RWPE2 (cell line): Measurements from ENCODE around the gene PHF24.
"Not testable (repeated sequence)": the region's sequence is repeated elsewhere in the genome, so short reads cannot be mapped to it uniquely, and the experiment has no call there.

Experiments
- ATAC-seq: fragments of 200-7000 bp; cut with Tn5 transposase; 3 replicates; pipeline ENCODE4 v1.9.1; 2021; ENCODE audit warnings: low read depth
- DNase-seq: peaks from one replicate; pipeline ENCODE4 v3.0.0-alpha.2; 2020; ENCODE audit warnings: low spot score
- H3K27ac ChIP-seq: fragments of 450-650 bp; 2 replicates; pipeline ENCODE4 v1.5.1; 2017; ENCODE audit warnings: mild to moderate bottlenecking; ENCODE audit not compliant: poor library complexity, severe bottlenecking
- H3K27me3 ChIP-seq: fragments of 250-450 bp; sonication (Bioruptor Pico); 2 replicates; pipeline ENCODE4 v1.5.1; 2021; ENCODE audit warnings: mild to moderate bottlenecking, moderate library complexity; ENCODE audit not compliant: insufficient read depth, poor library complexity, severe bottlenecking
- H3K36me3 ChIP-seq: fragments of 250-450 bp; sonication (Bioruptor Pico); 2 replicates; pipeline ENCODE4 v1.5.1; 2020; ENCODE audit warnings: low read depth, mild to moderate bottlenecking, moderate library complexity
- H3K4me1 ChIP-seq: fragments of 250-450 bp; sonication (Bioruptor Pico); 2 replicates; pipeline ENCODE4 v1.5.1; 2021; ENCODE audit warnings: mild to moderate bottlenecking, moderate library complexity; ENCODE audit not compliant: insufficient read depth, poor library complexity, severe bottlenecking
- H3K4me3 ChIP-seq: fragments of 250-450 bp; sonication (Bioruptor Pico); 2 replicates; pipeline ENCODE4 v1.5.1; 2021; ENCODE audit warnings: mild to moderate bottlenecking, moderate library complexity; ENCODE audit not compliant: severe bottlenecking
- H3K9me3 ChIP-seq: fragments of 250-450 bp; sonication (Bioruptor Pico); 2 replicates; pipeline ENCODE4 v1.5.1; 2021; ENCODE audit warnings: mild to moderate bottlenecking, moderate library complexity; ENCODE audit not compliant: severe bottlenecking
- CTCF ChIP-seq: fragments of 450-650 bp; IDR thresholded peaks from one replicate; pipeline ENCODE4 v1.5.1; 2017; ENCODE audit warnings: mild to moderate bottlenecking, moderate library complexity; ENCODE audit not compliant: poor library complexity, severe bottlenecking

The PHF24 gene

GRCh38 chr9:35010351-35010958 lies 52.4 kb downstream of the PHF24 start:
- Histone ChIP-seq H3K27ac (no peak overlapping the region), H3K4me3 (no peak overlapping the region), H3K36me3 (no peaks in the 10 kb centered on the region), H3K9me3 (no peaks in the 10 kb centered on the region), H3K4me1 (no peaks in the 10 kb centered on the region), H3K27me3 (no peaks in the 10 kb centered on the region)
- no peak for TF ChIP-seq CTCF
- no peak for ATAC-seq
- no peak for DNase-seq

DNA sequence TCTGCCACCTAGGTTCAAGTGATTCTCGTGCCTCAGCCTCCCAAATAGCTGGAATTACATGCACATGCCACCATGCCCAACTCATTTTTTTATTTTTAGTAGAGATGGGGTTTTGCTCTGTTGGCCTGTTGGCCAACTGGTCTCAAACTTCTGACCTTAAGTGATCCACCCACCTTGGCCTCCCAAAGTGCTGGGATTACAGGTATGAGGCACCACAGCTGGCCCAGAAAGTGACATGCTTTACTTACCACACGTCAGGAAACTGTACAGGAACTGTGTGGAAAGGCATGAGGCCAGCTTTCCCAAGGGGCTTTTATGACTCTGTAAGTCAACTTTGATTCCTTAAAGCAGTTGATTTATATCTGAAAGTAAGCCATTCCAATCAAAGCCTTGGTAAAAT lies 56.4 kb downstream of the PHF24 start:
- no peak overlapping the region for H3K27ac ChIP-seq
- H3K9me3 ChIP-seq = no peaks in the 10 kb centered on the region
- DNase-seq = no peak
- no peak overlapping the region for H3K4me3 ChIP-seq
- H3K36me3 ChIP-seq = no peaks in the 10 kb centered on the region
- ATAC-seq = no peak
- TF ChIP-seq CTCF = no peak
- no peaks in the 10 kb centered on the region for H3K4me1 ChIP-seq
- H3K27me3 ChIP-seq = no peaks in the 10 kb centered on the region

DNA sequence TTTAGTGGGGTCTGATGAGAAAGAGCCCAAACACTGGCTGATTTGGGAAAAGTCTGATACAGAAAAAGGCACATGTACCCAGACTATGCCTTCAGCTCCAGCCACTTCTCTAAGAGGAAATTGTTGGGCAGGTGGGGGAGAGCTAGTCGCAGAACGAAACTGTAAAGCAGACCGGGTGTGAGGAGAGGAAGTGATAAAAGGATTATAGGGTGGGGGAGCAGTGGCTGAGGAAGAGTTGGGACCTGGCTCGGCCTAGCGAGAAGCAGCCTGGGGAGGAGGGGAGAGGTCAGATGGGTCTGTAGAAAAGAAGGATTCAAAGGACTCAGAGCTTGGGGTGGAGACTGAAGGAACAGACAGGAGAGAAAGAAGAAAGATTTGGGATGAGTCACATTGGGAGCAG lies 65.4 kb downstream of the PHF24 start:
- H3K4me1 ChIP-seq, H3K36me3 ChIP-seq, H3K4me3 ChIP-seq, H3K27me3 ChIP-seq, H3K27ac ChIP-seq, ATAC-seq, DNase-seq, H3K9me3 ChIP-seq: not testable (repeated sequence)

DNA sequence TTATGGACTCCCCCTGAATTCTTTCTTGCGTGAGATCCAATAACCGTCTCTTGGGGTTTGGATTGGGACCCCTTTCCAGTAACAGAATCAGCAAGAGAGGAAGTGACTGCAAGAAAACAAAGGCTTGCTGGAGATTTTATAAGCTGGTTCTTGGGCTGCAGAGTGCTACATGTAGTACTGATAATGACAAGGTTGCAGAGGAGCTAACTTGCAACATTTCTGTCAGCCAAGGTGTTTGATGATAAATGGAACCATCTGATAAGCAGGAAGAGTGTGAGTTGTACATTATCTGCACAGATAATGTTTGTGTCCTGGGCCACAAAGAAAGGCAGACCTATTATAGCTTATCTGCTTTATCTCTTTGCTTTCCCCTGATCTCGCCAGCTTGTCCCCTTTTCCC lies 68.6 kb downstream of the PHF24 start:
- H3K27ac ChIP-seq = peak overlapping the region; percentile 18
- H3K27me3 ChIP-seq = no peaks in the 10 kb centered on the region
- DNase-seq (no peak), ATAC-seq (no peak)
- no peaks in the 10 kb centered on the region for H3K9me3 ChIP-seq
- H3K4me1 ChIP-seq = peaks cover 10% of the 10 kb centered on the region
- no peak overlapping the region for H3K4me3 ChIP-seq
- TF ChIP-seq CTCF = no peak
- H3K36me3 ChIP-seq = no peaks in the 10 kb centered on the region

GRCh38 chr9:35027374-35027773 lies 69.3 kb downstream of the PHF24 start:
- H3K4me1 ChIP-seq = peaks cover 10% of the 10 kb centered on the region
- H3K36me3 ChIP-seq = no peaks in the 10 kb centered on the region
- peak overlapping the region; percentile 18 for H3K27ac ChIP-seq
- no peak for TF ChIP-seq CTCF
- no peak for ATAC-seq
- H3K9me3 ChIP-seq = no peaks in the 10 kb centered on the region
- no peaks in the 10 kb centered on the region for H3K27me3 ChIP-seq
- DNase-seq = no peak
- H3K4me3 ChIP-seq = no peak overlapping the region
